GM23248 (cell line): ENCODE measurements around the gene KAT8. TPM values are rescaled to one million over a fixed set of nuclear protein-coding genes. Genes with fewer than 3 reads are reported as not detected.

Experiments used
- DNase-seq: peaks from one replicate; pipeline ENCODE4 v3.0.0-alpha.2; 2015
- H2AFZ ChIP-seq: fragments of 200-600 bp; sonication (generic); 2 replicates; pipeline ENCODE4 v1.6.1; 2016; ENCODE audit warnings: antibody characterized with exemption
- H3F3A ChIP-seq: fragments of 200-600 bp; sonication (generic); 2 replicates; pipeline ENCODE4 v1.6.1; 2016; ENCODE audit warnings: mild to moderate bottlenecking, antibody characterized with exemption, mixed run types; ENCODE audit not compliant: insufficient read depth
- H3K27ac ChIP-seq: fragments of 200-600 bp; sonication (generic); 2 replicates; pipeline ENCODE4 v1.5.1; 2016; ENCODE audit warnings: mild to moderate bottlenecking
- H3K27me3 ChIP-seq: fragments of 200-600 bp; sonication (generic); replicated peaks from 2 replicates; pipeline ENCODE4 v1.6.1; 2016; ENCODE audit warnings: mild to moderate bottlenecking; ENCODE audit not compliant: insufficient read depth
- H3K36me3 ChIP-seq: fragments of 200-600 bp; sonication (generic); 2 replicates; pipeline ENCODE4 v1.6.1; 2016; ENCODE audit warnings: low read depth, mild to moderate bottlenecking
- H3K4me1 ChIP-seq: fragments of 200-600 bp; sonication (generic); 2 replicates; pipeline ENCODE4 v1.6.1; 2016; ENCODE audit warnings: mild to moderate bottlenecking; ENCODE audit not compliant: insufficient read depth
- H3K4me2 ChIP-seq: fragments of 200-600 bp; sonication (generic); one replicate; pipeline ENCODE4 v1.6.1; 2016; ENCODE audit warnings: mild to moderate bottlenecking; ENCODE audit not compliant: unreplicated experiment
- H3K4me3 ChIP-seq: fragments of 200-600 bp; sonication (generic); 2 replicates; pipeline ENCODE4 v1.5.1; 2016; ENCODE audit warnings: mild to moderate bottlenecking
- H3K79me2 ChIP-seq: fragments of 200-600 bp; sonication (generic); 2 replicates; pipeline ENCODE4 v1.6.1; 2016; ENCODE audit warnings: mild to moderate bottlenecking; ENCODE audit not compliant: insufficient read depth
- H3K9ac ChIP-seq: fragments of 200-600 bp; sonication (generic); 2 replicates; pipeline ENCODE4 v1.6.1; 2016; ENCODE audit warnings: mild to moderate bottlenecking
- H3K9me2 ChIP-seq: fragments of 200-600 bp; sonication (generic); 2 replicates; pipeline ENCODE4 v1.6.1; 2016; ENCODE audit warnings: mixed run types, mild to moderate bottlenecking, moderate library complexity; ENCODE audit not compliant: insufficient read depth
- H3K9me3 ChIP-seq: fragments of 200-600 bp; sonication (generic); one replicate; pipeline ENCODE4 v1.6.1; 2017; ENCODE audit warnings: low read depth
- H4K20me1 ChIP-seq: fragments of 200-600 bp; sonication (generic); 2 replicates; pipeline ENCODE4 v1.6.0; 2016; ENCODE audit not compliant: insufficient read depth
- EZH2 ChIP-seq: fragments of 200-600 bp; sonication (generic); IDR thresholded peaks from 2 replicates; pipeline ENCODE4 v1.6.1; 2018; ENCODE audit warnings: antibody characterized with exemption, mild to moderate bottlenecking; ENCODE audit not compliant: insufficient read depth, poor library complexity, severe bottlenecking
- EZH2phosphoT487 ChIP-seq: fragments of 200-600 bp; sonication (generic); IDR thresholded peaks from 2 replicates; pipeline ENCODE4 v1.6.1; 2018; ENCODE audit warnings: antibody characterized with exemption, moderate library complexity, mild to moderate bottlenecking, low read depth; ENCODE audit not compliant: insufficient read depth
- whole genome bisulfite sequencing, 2 experiments: methylation state at CpG; one replicate each; pipeline ENCODE4 v1.1.6; 2015 to 2017; ENCODE audit warnings: low lambda C conversion rate in 2 of 2, low coverage in 1 of 2; ENCODE audit errors: missing lambda C conversion rate in 2 of 2; 5-methylcytosine and 5-hydroxymethylcytosine counted together
- in situ Hi-C: fragments of 300-500 bp; cut with MboI; formaldehyde crosslinking; loops from 2 replicates; pipeline ENCODE4 v1.15.0; 2020
- polyA plus RNA-seq: library from polyadenylated mRNA; unstranded; fragments of >200 nt; fragmentation: Nextera tagmentation; extraction: Ambion mirVana; gene quantifications from 2 replicates; pipeline ENCODE4 v1.2.1, GENCODE V29; 2016
- total RNA-seq: library from RNA; depleted of rRNA; stranded (reverse); fragments of >200 nt; shearing (Covaris generic); gene quantifications from 2 replicates; pipeline ENCODE4 v1.2.3, GENCODE V29; 2014

KAT8 gene
- total and polyA plus RNA-seq, 2 experiments from 2014 or later, result 18.4 to 50.9 TPM

- WGBS, 2 experiments, result 45 to 51% methylated on average over 44 to 50 of the region's 57 CpGs
- Histone ChIP-seq H3K27ac (no peak overlapping the region), H3K4me2 (peak overlapping the region; percentile 51), H3K9me2 (no peaks in the 10 kb centered on the region), H4K20me1 (no peaks in the 10 kb centered on the region), H3K9ac (peak overlapping the region; percentile 90), H3K9me3 (no peaks in the 10 kb centered on the region), H3K79me2 (peaks cover 24% of the 10 kb centered on the region), H3K27me3 (no peaks in the 10 kb centered on the region), H3K4me3 (peak overlapping the region; percentile 81), H3K36me3 (peaks cover 16% of the 10 kb centered on the region; the same call in 1 of the 2 replicates), H2AFZ (peak overlapping the region; percentile 84), H3F3A (peaks cover 14% of the 10 kb centered on the region; the same call in 1 of the 2 replicates), H3K4me1 (0 out of 2 replicates have a peak, but pooled peaks cover 6% of the 10 kb centered on the region)
- DNase-seq, result peak; percentile 46
- TF ChIP-seq EZH2 (no peak), EZH2phosphoT487 (no peak)
- in situ Hi-C loops, result no loop called here
Observed at GRCh38 chr16:31108794-31109558, 8.5 kb upstream of the KAT8 start.

GRCh38 chr16:31109622-31110021, 7.8 kb upstream of the KAT8 start:
- TF ChIP-seq EZH2phosphoT487 (no peak), EZH2 (no peak)
- in situ Hi-C loops, result no loop called here
- Histone ChIP-seq H3K79me2 (peaks cover 24% of the 10 kb centered on the region), H4K20me1 (no peaks in the 10 kb centered on the region), H3K9ac (0 out of 2 replicates have a peak overlapping the region, but pooled peaks have one; percentile 90), H3K4me2 (peak overlapping the region; percentile 51), H3K4me1 (0 out of 2 replicates have a peak, but pooled peaks cover 6% of the 10 kb centered on the region), H3K9me2 (no peaks in the 10 kb centered on the region), H3K9me3 (no peaks in the 10 kb centered on the region), H3K27ac (no peak overlapping the region), H2AFZ (no peak overlapping the region), H3K36me3 (peaks cover 16% of the 10 kb centered on the region; the same call in 1 of the 2 replicates), H3K27me3 (no peaks in the 10 kb centered on the region), H3K4me3 (peak overlapping the region; percentile 81), H3F3A (peaks cover 14% of the 10 kb centered on the region; the same call in 1 of the 2 replicates)
- 92 to 93% methylated on average over 12 of the region's 12 CpGs for WGBS, 2 experiments
- DNase-seq, result no peak

- H3K27ac ChIP-seq, result no peak overlapping the region
Observed at GRCh38 chr16:31110106-31111034, 7.1 kb upstream of the KAT8 start.

More at GRCh38 chr16:31110106-31111034, 7.1 kb upstream of the KAT8 start:
- no peak for TF ChIP-seq EZH2
- TF ChIP-seq EZH2phosphoT487, result no peak
- H3K36me3 ChIP-seq, result peaks cover 16% of the 10 kb centered on the region; the same call in 1 of the 2 replicates
- 0 out of 2 replicates have a peak overlapping the region, but pooled peaks have one; percentile 90 for H3K9ac ChIP-seq
- no peaks in the 10 kb centered on the region for H4K20me1 ChIP-seq
- no peaks in the 10 kb centered on the region for H3K9me2 ChIP-seq
- in situ Hi-C loops, result no loop called here
- no peak overlapping the region for H2AFZ ChIP-seq
- no peaks in the 10 kb centered on the region for H3K27me3 ChIP-seq
- H3K79me2 ChIP-seq, result peaks cover 24% of the 10 kb centered on the region
- peaks cover 14% of the 10 kb centered on the region; the same call in 1 of the 2 replicates for H3F3A ChIP-seq
- no peak for DNase-seq
- H3K4me2 ChIP-seq, result no peak overlapping the region
- WGBS, 2 experiments, result 91 to 96% methylated on average over 24 to 26 of the region's 26 CpGs
- H3K4me3 ChIP-seq, result no peak overlapping the region
- no peaks in the 10 kb centered on the region for H3K9me3 ChIP-seq
- H3K4me1 ChIP-seq, result 0 out of 2 replicates have a peak, but pooled peaks cover 6% of the 10 kb centered on the region
